HG02973 (cell line): ENCODE data around the gene GPX7.
A peak's percentile ranks its signal among the peaks of the same experiment; 100 is the strongest.

Experiments
- ATAC-seq: cut with Tn5 transposase; IDR thresholded peaks from one replicate; pipeline ENCODE4 v1.9.1; 2021; ENCODE audit warnings: moderate library complexity; ENCODE audit not compliant: unreplicated experiment

The GPX7 gene

GRCh38 chr1:52628614-52629324 lies 26.6 kb downstream of the GPX7 start:
- ATAC-seq = no peak

GRCh38 chr1:52629325-52629643 lies 27.1 kb downstream of the GPX7 start:
- ATAC-seq = no peak

- ATAC-seq = no peak
These were observed 27.5 kb downstream of the GPX7 start for GRCh38 chr1:52629667-52630066.

GRCh38 chr1:52631759-52632331 lies 29.7 kb downstream of the GPX7 start:
- ATAC-seq = no peak

GRCh38 chr1:52632732-52633290 lies 30.6 kb downstream of the GPX7 start, which contains the start of gene SHISAL2A:
Gene SHISAL2A, plus strand, starts transcription at chr1:52633168. Its CDS starts 326 bp downstream, at chr1:52633494.
- ATAC-seq = no peak

- no peak for ATAC-seq
These were observed 31.2 kb downstream of the GPX7 start for GRCh38 chr1:52633291-52633754.

GRCh38 chr1:52634111-52634510 lies 31.9 kb downstream of the GPX7 start:
- no peak for ATAC-seq

GRCh38 chr1:52635321-52636089 lies 33.3 kb downstream of the GPX7 start:
- no peak for ATAC-seq

GRCh38 chr1:52636721-52637695 lies 34.8 kb downstream of the GPX7 start:
- ATAC-seq = peak; percentile 64

GRCh38 chr1:52637946-52638345 lies 35.8 kb downstream of the GPX7 start:
- no peak for ATAC-seq

- ATAC-seq = no peak
These were observed 38.5 kb downstream of the GPX7 start for GRCh38 chr1:52640697-52641096.

- ATAC-seq = no peak
These were observed 39.1 kb downstream of the GPX7 start for GRCh38 chr1:52641307-52641706.

GRCh38 chr1:52645261-52645660 lies 43.1 kb downstream of the GPX7 start:
- no peak for ATAC-seq

GRCh38 chr1:52651904-52652303 lies 49.7 kb downstream of the GPX7 start:
- no peak for ATAC-seq

GRCh38 chr1:52653207-52653849 lies 51.2 kb downstream of the GPX7 start:
- no peak for ATAC-seq

GRCh38 chr1:52654063-52654462 lies 51.9 kb downstream of the GPX7 start:
- no peak for ATAC-seq

GRCh38 chr1:52657702-52658101 lies 55.5 kb downstream of the GPX7 start:
- ATAC-seq = no peak
